ENCODE data around the gene ZNF716. TPM values are rescaled to one million over a fixed set of nuclear protein-coding genes. Genes with fewer than 3 reads are reported as not detected.

ZNF716 gene
- total RNA-seq, 2 donors from 2014 or later = 0.34 TPM; not detected in 1

DNA sequence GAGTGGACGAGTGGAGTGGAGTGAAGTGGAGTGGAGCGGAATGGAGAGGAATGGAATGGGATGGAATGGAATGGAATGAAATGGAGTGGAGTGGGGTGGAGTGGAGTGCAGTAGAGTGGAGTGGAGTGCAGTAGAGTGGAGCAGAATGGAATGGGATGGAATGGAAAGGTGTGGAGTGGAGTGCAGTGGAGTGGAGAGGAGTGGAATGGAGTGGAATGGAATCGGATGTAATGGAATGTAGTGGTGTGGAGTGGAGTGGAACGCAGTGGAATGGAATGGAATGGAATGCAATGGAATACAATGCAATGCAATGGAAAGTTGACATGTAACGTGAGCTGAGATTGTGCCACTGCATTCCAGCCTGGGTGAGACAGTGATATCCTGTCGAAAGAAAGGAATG, 46.4 kb downstream of the ZNF716 start:
- intact Hi-C loops (cut with DNase I) = no loop called here
- Histone ChIP-seq H3K4me3 (no peak overlapping the region), H3K4me1 (replicated peaks) (no peaks in the 10 kb centered on the region), H3K27ac (no peak overlapping the region), H3K36me3 (no peaks in the 10 kb centered on the region), H3K9me3 (no peaks in the 10 kb centered on the region), H3K27me3 (replicated peaks; ENCODE audit: insufficient read depth) (no peaks in the 10 kb centered on the region)
- 67% methylated on average over 6 of the region's 6 CpGs for WGBS
- TF ChIP-seq, protein P1, sequence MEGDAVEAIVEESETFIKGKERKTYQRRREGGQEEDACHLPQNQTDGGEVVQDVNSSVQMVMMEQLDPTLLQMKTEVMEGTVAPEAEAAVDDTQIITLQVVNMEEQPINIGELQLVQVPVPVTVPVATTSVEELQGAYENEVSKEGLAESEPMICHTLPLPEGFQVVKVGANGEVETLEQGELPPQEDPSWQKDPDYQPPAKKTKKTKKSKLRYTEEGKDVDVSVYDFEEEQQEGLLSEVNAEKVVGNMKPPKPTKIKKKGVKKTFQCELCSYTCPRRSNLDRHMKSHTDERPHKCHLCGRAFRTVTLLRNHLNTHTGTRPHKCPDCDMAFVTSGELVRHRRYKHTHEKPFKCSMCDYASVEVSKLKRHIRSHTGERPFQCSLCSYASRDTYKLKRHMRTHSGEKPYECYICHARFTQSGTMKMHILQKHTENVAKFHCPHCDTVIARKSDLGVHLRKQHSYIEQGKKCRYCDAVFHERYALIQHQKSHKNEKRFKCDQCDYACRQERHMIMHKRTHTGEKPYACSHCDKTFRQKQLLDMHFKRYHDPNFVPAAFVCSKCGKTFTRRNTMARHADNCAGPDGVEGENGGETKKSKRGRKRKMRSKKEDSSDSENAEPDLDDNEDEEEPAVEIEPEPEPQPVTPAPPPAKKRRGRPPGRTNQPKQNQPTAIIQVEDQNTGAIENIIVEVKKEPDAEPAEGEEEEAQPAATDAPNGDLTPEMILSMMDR (IDR thresholded peaks at IDR 0.05) = no peak
- TF ChIP-seq POLR2AphosphoS5 (IDR thresholded peaks at IDR 0.05) (no peak), POLR2A (IDR thresholded peaks at IDR 0.05) (no peak)
- no peak for DNase-seq (ENCODE audit: low spot score)

DNA sequence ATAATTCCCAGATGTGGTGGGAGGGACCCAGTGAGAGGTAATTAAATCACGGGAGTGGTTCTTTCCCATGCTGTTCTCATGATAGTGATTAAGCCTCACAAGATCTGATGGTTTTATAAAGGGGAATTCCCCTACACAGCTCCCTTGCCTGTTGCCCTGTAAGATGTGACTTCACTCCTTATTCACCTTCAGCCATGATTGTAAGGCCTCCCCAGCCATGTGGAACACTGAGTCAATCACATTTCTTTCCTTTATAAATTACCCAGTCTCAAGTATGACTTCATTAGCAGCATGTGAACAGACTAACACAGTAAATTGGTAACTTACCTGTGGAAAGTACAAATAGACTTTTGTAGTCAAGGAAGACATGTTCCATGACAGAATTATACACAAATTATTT, 55.2 kb downstream of the ZNF716 start:
- DNase-seq (ENCODE audit: low spot score) = no peak
- Histone ChIP-seq H3K27ac (no peak overlapping the region), H3K4me1 (replicated peaks) (no peaks in the 10 kb centered on the region), H3K36me3 (no peaks in the 10 kb centered on the region), H3K27me3 (replicated peaks; ENCODE audit: insufficient read depth) (no peaks in the 10 kb centered on the region), H3K9me3 (no peaks in the 10 kb centered on the region), H3K4me3 (no peak overlapping the region)
- WGBS = 96% methylated on average over 1 of the region's 1 CpG
- TF ChIP-seq, protein P1 (IDR thresholded peaks at IDR 0.05) = no peak
- TF ChIP-seq POLR2A (IDR thresholded peaks at IDR 0.05) = no peak
- TF ChIP-seq POLR2AphosphoS5 (IDR thresholded peaks at IDR 0.05) = no peak
- intact Hi-C loops (cut with DNase I) = no loop called here

MicroRNAs encoded within 50 kb of the gene (microRNA counts, 767-probe panel; counts per million panel counts)
- microRNA hsa-miR-3147 = 431 to 659 counts per million in 2 donors

Small RNA genes lying within 50 kb of the gene (microRNA-seq; reads per million reads assigned to microRNA genes)
- not detected for gene MIR3147

Small RNA genes lying within 50 kb of the gene (small RNA-seq; reads per million reads assigned to genes)
- gene MIR3147 = 0 reads per million in 2 donors
